ENCODE results near the gene GABBR2.

The GABBR2 gene

DNA sequence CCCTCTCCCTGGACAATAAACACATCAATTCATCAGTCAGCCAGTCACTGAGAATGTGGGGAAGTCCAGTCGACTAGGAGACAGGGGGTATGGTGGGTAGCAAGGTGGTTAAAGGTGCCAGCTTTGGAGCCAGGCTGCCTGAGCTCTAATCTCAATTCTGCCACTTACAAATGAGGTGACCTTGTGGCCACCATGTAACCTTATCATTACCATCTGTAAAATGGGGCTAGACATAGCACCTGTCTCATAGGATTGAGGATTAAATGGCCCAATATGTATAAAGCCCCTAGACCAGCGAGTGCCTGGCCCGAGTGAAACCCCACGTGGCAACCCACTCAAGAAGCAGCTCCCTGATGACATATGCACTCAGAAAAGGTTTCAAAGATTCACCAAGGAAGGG lies 380.0 kb downstream of the GABBR2 start:
- TF ChIP-seq, protein P1, sequence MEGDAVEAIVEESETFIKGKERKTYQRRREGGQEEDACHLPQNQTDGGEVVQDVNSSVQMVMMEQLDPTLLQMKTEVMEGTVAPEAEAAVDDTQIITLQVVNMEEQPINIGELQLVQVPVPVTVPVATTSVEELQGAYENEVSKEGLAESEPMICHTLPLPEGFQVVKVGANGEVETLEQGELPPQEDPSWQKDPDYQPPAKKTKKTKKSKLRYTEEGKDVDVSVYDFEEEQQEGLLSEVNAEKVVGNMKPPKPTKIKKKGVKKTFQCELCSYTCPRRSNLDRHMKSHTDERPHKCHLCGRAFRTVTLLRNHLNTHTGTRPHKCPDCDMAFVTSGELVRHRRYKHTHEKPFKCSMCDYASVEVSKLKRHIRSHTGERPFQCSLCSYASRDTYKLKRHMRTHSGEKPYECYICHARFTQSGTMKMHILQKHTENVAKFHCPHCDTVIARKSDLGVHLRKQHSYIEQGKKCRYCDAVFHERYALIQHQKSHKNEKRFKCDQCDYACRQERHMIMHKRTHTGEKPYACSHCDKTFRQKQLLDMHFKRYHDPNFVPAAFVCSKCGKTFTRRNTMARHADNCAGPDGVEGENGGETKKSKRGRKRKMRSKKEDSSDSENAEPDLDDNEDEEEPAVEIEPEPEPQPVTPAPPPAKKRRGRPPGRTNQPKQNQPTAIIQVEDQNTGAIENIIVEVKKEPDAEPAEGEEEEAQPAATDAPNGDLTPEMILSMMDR (IDR thresholded peaks at IDR 0.05; ENCODE audit: low read depth, low read length): no peak
- no peak overlapping the region for H3K4me3 ChIP-seq (ENCODE audit: low read depth, low read length)

DNA sequence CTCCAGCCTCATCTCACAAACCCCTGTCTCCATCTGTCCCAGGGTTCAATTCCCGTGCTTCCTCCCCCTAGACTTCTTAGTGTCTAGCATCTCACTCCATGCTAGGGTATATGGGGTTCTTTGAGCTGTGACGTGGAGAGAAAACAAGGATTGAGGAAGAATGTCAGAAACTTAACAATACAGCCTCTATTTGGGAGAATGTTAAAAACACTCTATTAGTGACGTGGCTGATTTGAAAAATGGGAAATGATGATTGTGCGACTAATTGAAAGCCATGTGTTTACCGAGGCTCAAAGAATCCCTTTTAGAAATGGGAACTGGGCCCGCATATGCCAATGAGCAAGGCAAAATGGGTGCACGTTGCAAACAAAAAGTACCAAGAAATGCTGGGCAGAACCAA lies 380.6 kb downstream of the GABBR2 start:
- TF ChIP-seq, protein P1 (IDR thresholded peaks at IDR 0.05; ENCODE audit: low read depth, low read length): no peak
- H3K4me3 ChIP-seq (ENCODE audit: low read depth, low read length): no peak overlapping the region

DNA sequence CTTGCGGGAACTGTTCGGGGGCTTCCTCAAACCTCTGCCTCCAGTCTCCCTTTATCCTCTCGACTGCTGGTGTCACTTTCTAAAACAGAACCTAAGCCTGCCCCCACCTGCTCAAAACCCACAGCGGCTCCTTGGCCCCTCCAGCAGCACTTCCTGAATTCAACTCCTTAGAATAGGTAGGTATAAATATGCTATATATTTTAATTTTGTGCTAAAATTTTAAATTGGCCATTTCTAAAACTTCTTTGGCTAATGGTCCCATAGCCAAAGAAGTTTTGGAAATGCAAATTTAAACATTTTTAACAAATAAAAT lies 381.5 kb downstream of the GABBR2 start:
- TF ChIP-seq, protein P1 (IDR thresholded peaks at IDR 0.05; ENCODE audit: low read depth, low read length): no peak
- H3K4me3 ChIP-seq (ENCODE audit: low read depth, low read length): no peak overlapping the region

DNA sequence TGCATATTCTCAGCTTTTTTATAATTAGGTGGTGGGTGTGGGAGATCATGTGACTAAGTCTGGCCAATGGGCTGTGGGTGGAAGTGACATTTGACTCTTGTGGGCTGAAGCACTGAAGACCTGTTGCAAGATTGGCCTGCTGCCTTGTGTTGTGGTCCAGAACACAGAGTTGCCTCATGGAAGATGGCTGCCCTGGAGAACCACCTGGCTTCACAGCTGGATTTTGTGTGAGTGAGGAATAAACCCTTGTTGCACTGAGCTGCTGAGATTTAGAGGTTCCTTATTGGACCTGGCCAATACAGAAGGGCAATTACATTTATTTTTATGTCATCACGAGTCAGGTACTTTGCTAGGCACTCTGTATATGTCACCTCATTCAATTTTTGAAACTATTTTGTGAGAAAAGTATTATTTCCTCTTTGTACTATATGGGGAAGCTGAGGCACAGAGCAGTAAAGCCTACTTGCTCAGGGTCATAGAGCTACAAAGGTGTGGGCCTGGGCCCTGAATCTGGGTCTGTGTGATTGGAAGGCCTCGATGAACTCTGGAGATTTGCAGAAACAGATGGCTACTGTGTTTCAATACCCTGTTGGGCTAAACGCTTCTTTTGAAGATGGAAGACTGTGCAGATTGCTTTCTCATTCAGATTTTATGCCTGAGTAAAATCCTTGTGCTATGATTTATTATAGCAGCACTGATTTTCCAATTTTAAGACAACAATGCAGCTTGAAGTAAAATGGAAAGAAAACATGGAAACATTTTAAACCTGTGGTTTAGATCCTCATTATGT lies 382.1 kb downstream of the GABBR2 start:
- H3K4me3 ChIP-seq (ENCODE audit: low read depth, low read length): no peak overlapping the region
- TF ChIP-seq, protein P1 (IDR thresholded peaks at IDR 0.05; ENCODE audit: low read depth, low read length): no peak

DNA sequence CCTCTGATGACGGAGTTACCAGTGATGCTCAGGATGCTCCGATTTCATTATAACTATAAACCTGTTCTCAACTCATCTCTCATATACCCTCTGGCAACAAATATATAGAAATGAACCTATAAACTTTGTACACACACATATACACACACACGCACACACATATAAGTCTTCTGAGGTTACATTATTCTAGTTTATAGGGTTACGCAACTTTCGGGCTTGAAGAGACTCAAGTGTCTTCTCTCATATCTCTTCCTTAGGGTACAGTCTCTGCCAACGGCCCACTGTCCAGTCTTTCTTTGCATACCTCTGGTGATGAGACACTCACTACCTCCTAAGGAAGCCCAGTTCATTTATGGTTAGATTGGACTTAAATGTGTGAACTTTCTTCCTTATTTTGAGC lies 383.9 kb downstream of the GABBR2 start:
- no peak overlapping the region for H3K4me3 ChIP-seq (ENCODE audit: low read depth, low read length)
- TF ChIP-seq, protein P1 (IDR thresholded peaks at IDR 0.05; ENCODE audit: low read depth, low read length): no peak

DNA sequence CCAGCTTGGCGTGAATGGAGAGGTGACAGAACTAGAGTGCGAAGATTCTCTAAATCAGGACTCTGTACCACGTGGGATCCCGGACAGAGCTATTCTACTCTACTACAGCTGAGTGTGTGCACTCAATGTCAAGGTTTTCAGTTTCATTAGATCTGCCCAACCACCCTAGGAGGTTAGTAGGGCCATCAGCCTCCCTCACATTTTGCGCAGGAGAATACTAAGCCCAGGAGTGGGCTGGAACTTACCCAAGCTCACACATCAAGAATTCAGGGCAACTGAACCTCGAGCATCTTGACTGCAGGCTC lies 385.0 kb downstream of the GABBR2 start:
- H3K4me3 ChIP-seq (ENCODE audit: low read depth, low read length): no peak overlapping the region
- TF ChIP-seq, protein P1 (IDR thresholded peaks at IDR 0.05; ENCODE audit: low read depth, low read length): no peak

DNA sequence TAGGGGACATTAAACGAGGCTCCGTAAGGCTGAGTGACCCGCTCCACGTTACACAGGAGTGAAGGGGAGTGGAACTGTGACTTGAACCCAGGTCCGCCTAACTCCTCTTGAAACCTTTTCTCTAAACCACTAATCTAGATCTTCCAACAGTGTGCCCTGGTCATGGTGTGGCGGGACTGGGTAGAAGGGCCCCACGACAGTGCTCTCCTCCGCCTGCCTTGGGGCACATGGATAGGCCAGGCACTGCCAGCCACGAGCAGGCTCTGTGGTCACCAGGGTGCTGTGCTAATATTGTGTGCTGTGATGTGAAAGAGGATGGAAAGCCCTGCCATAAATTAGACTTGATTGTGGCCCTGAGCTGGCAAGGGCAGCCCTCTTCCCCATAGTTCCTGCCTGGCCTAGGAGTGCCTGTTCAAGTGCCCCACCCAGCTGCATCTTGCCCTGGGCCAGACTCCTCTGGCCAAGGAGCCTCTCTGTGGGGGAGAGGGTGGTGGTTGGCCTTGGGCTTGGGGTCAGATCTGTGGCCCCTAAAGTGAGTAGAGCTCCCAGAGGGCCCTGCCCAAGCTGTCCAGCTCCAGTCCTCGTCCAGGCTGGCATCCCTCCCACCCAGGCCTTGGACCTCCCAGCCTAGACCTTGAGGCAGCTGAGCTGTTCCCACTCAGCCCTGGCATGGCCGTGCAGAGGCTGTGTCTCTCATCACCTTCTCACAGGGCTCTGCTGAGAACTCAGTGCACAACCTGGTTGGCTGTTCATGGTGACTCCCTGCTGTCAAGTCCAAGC lies 385.5 kb downstream of the GABBR2 start:
- no peak overlapping the region for H3K4me3 ChIP-seq (ENCODE audit: low read depth, low read length)
- TF ChIP-seq, protein P1 (IDR thresholded peaks at IDR 0.05; ENCODE audit: low read depth, low read length): no peak
